RWPE2 (cell line): ENCODE measurements around the gene ZNF431.

Source experiments
- ATAC-seq: fragments of 200-7000 bp; cut with Tn5 transposase; 3 replicates; pipeline ENCODE4 v1.9.1; 2021; ENCODE audit warnings: low read depth
- DNase-seq: peaks from one replicate; pipeline ENCODE4 v3.0.0-alpha.2; 2020; ENCODE audit warnings: low spot score
- H3K27ac ChIP-seq: fragments of 450-650 bp; 2 replicates; pipeline ENCODE4 v1.5.1; 2017; ENCODE audit warnings: mild to moderate bottlenecking; ENCODE audit not compliant: poor library complexity, severe bottlenecking
- H3K27me3 ChIP-seq: fragments of 250-450 bp; sonication (Bioruptor Pico); 2 replicates; pipeline ENCODE4 v1.5.1; 2021; ENCODE audit warnings: mild to moderate bottlenecking, moderate library complexity; ENCODE audit not compliant: insufficient read depth, poor library complexity, severe bottlenecking
- H3K36me3 ChIP-seq: fragments of 250-450 bp; sonication (Bioruptor Pico); 2 replicates; pipeline ENCODE4 v1.5.1; 2020; ENCODE audit warnings: low read depth, mild to moderate bottlenecking, moderate library complexity
- H3K4me1 ChIP-seq: fragments of 250-450 bp; sonication (Bioruptor Pico); 2 replicates; pipeline ENCODE4 v1.5.1; 2021; ENCODE audit warnings: mild to moderate bottlenecking, moderate library complexity; ENCODE audit not compliant: insufficient read depth, poor library complexity, severe bottlenecking
- H3K4me3 ChIP-seq: fragments of 250-450 bp; sonication (Bioruptor Pico); 2 replicates; pipeline ENCODE4 v1.5.1; 2021; ENCODE audit warnings: mild to moderate bottlenecking, moderate library complexity; ENCODE audit not compliant: severe bottlenecking
- H3K9me3 ChIP-seq: fragments of 250-450 bp; sonication (Bioruptor Pico); 2 replicates; pipeline ENCODE4 v1.5.1; 2021; ENCODE audit warnings: mild to moderate bottlenecking, moderate library complexity; ENCODE audit not compliant: severe bottlenecking
- CTCF ChIP-seq: fragments of 450-650 bp; IDR thresholded peaks from one replicate; pipeline ENCODE4 v1.5.1; 2017; ENCODE audit warnings: mild to moderate bottlenecking, moderate library complexity; ENCODE audit not compliant: poor library complexity, severe bottlenecking

Gene ZNF431

GRCh38 chr19:21101521-21102242 lies 40.2 kb upstream of the ZNF431 start:
- no peak overlapping the region for H3K27ac ChIP-seq
- H3K9me3 ChIP-seq = no peaks in the 10 kb centered on the region
- ATAC-seq = no peak
- no peak for TF ChIP-seq CTCF
- peaks cover 70% of the 10 kb centered on the region for H3K36me3 ChIP-seq
- no peak for DNase-seq
- H3K4me3 ChIP-seq = no peak overlapping the region
- H3K27me3 ChIP-seq = no peaks in the 10 kb centered on the region
- H3K4me1 ChIP-seq = peaks cover 18% of the 10 kb centered on the region

- Histone ChIP-seq H3K27ac (no peak overlapping the region), H3K36me3 (peaks cover 35% of the 10 kb centered on the region), H3K4me3 (no peak overlapping the region), H3K9me3 (no peaks in the 10 kb centered on the region), H3K4me1 (no peaks in the 10 kb centered on the region), H3K27me3 (no peaks in the 10 kb centered on the region)
- no peak for TF ChIP-seq CTCF
- DNase-seq (no peak), ATAC-seq (no peak)
Observed at GRCh38 chr19:21109116-21109515, 32.7 kb upstream of the ZNF431 start.

GRCh38 chr19:21110183-21110582 lies 31.7 kb upstream of the ZNF431 start:
- Histone ChIP-seq H3K9me3 (peaks cover 5% of the 10 kb centered on the region), H3K36me3 (peaks cover 36% of the 10 kb centered on the region)

GRCh38 chr19:21115430-21115829 lies 26.4 kb upstream of the ZNF431 start:
- Histone ChIP-seq H3K36me3 (peaks cover 52% of the 10 kb centered on the region), H3K27me3 (no peaks in the 10 kb centered on the region), H3K9me3 (peaks cover 5% of the 10 kb centered on the region), H3K4me3 (no peak overlapping the region), H3K4me1 (no peaks in the 10 kb centered on the region), H3K27ac (no peak overlapping the region)
- no peak for TF ChIP-seq CTCF
- no peak for DNase-seq
- no peak for ATAC-seq

More at GRCh38 chr19:21110183-21110582, 31.7 kb upstream of the ZNF431 start:
- no peak for DNase-seq
- Histone ChIP-seq H3K27ac (no peak overlapping the region), H3K4me3 (no peak overlapping the region), H3K4me1 (no peaks in the 10 kb centered on the region), H3K27me3 (no peaks in the 10 kb centered on the region)
- ATAC-seq = no peak
- TF ChIP-seq CTCF = no peak

- no peaks in the 10 kb centered on the region for H3K4me1 ChIP-seq
- no peak for TF ChIP-seq CTCF
- H3K36me3 ChIP-seq = peaks cover 56% of the 10 kb centered on the region
- H3K27me3 ChIP-seq = no peaks in the 10 kb centered on the region
- ATAC-seq = no peak
- H3K4me3 ChIP-seq = no peak overlapping the region
- DNase-seq = no peak
- peaks cover 5% of the 10 kb centered on the region for H3K9me3 ChIP-seq
- peak overlapping the region; percentile 26 for H3K27ac ChIP-seq
Observed at GRCh38 chr19:21117041-21117907, 24.6 kb upstream of the ZNF431 start.
